ENCODE results near the gene TANGO2.

Gene TANGO2

DNA sequence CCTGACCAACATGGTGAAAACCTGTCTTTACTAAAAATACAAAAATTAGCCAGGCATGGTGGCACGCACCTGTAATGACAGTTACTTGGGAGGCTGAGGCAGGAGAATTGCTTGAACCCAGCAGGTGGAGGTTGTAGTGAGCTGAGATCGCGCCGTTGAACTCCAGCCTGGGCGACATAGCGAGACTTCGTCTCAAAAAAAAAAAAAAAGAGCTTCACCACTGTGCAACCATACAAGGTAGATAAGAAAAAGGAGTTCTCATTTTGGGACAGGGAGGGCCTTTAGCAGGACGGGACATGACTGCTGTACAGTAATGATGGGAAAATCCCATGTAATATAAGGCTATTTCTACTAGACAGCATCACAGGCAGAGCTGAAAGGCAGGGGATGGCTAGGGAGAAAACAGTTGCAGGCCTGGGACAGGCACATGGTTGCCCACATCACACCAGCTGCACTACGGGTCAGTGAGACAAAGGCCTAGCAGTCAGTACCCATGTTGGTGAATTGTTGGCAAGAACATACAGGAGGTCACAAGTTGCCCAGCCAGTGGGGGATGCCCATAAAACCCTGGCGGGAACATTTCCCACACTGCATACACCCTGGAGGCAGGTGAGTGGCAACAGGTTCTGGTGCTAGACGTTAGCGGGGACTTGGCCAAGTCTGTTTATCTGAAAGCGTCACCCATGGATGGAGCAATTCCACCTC, 5.4 kb downstream of the TANGO2 start:
- H2AK5ac ChIP-seq (ENCODE audit: low read depth, low read length) = no peak overlapping the region
- no peaks in the 10 kb centered on the region for H3K9me3 ChIP-seq (replicated peaks in 1 of 2; ENCODE audit: control insufficient read depth in 2 of 2, insufficient read depth in 1 of 2, low read depth in 1 of 2, low read length in 2 of 2)
- no peaks in the 10 kb centered on the region for H3K36me3 ChIP-seq (replicated peaks in 1 of 2; ENCODE audit: control insufficient read depth in 2 of 2, insufficient read depth in 2 of 2, low read length in 2 of 2)
- H3K79me1 ChIP-seq (ENCODE audit: low read depth, low read length) = peaks cover under 1% of the 10 kb centered on the region
- no peak overlapping the region for H4K91ac ChIP-seq (ENCODE audit: low read depth, low read length, poor library complexity)
- no peak overlapping the region for H3K4ac ChIP-seq (ENCODE audit: low read length)
- H3K27ac ChIP-seq (replicated peaks; ENCODE audit: low read length) = no peak overlapping the region
- peaks cover 5 to 9% of the 10 kb centered on the region in 2 donors for H3K4me1 ChIP-seq (ENCODE audit: control insufficient read depth in 2 of 2, insufficient read depth in 1 of 2, low read depth in 1 of 2, low read length in 2 of 2)
- WGBS, 2 donors (ENCODE audit: extremely low coverage in 2 of 2, insufficient read length in 2 of 2, insufficient replicate concordance in 1 of 2) = no CpG with 5 or more reads among the region's 13 CpGs
- peaks cover 0 to 2% (median 0%) of the 10 kb centered on the region in 3 experiments for H3K27me3 ChIP-seq (ENCODE audit: control insufficient read depth in 3 of 3, insufficient read depth in 3 of 3, low read depth in 1 of 3, low read length in 3 of 3)
- no peak overlapping the region for H3K18ac ChIP-seq (ENCODE audit: low read length)
- peak overlapping the region; percentile 65 for H3K23ac ChIP-seq (ENCODE audit: low read depth, low read length, poor library complexity)
- H3K4me3 ChIP-seq (ENCODE audit: low read length in 2 of 2) = no peak overlapping the region
- H2BK12ac ChIP-seq (ENCODE audit: low read length) = no peak overlapping the region
- H2BK120ac ChIP-seq (ENCODE audit: low read depth, low read length) = no peak overlapping the region
- H3K14ac ChIP-seq (ENCODE audit: low read length) = no peak overlapping the region
- no peak for DNase-seq (ENCODE audit: low spot score)
- no peak overlapping the region for H3K9ac ChIP-seq (ENCODE audit: low read depth, low read length, poor library complexity)
- no peak overlapping the region for H2BK15ac ChIP-seq (ENCODE audit: low read length)
- H2AFZ ChIP-seq (ENCODE audit: low read length) = no peak overlapping the region
- no peak overlapping the region for H2BK5ac ChIP-seq (ENCODE audit: low read length)
- no peak overlapping the region for H3K4me2 ChIP-seq (ENCODE audit: insufficient read depth, low read length, poor library complexity, severe bottlenecking)
- H4K8ac ChIP-seq (ENCODE audit: low read depth, low read length) = no peak overlapping the region

DNA sequence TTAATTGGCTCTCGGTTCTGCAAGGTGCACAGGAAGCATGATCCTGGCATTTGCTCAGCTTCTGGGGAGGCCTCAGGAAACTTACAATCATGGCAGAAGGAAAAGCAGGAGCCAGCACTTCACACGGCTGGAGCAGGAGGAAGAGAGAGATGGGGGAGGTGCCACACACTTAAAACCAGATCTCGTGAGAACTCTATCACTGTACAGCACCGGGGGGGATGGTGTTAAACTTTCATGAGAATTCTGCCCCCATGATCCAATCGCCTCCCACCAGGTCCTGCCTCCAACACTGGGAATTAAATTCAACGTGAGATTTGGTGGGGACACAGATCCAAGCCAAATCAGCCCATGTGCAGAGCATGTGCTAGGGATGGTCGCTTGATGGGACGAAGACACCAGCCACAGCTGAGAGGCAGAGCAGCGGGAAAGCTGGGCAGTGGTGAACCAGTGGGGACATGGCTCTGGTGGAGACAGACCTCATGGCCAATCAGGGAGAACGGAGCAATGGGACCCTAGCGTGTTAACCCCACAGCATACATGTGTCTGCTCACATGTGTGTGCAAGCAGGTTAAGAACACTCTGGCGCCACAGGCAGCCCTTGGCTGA, 6.2 kb downstream of the TANGO2 start:
- Histone ChIP-seq H3K36me3 (replicated peaks in 1 of 2; ENCODE audit: control insufficient read depth in 2 of 2, insufficient read depth in 2 of 2, low read length in 2 of 2) (peaks cover 0 to 5% of the 10 kb centered on the region in 2 donors), H3K18ac (ENCODE audit: low read length) (no peak overlapping the region), H2AFZ (ENCODE audit: low read length) (no peak overlapping the region), H3K27me3 (ENCODE audit: control insufficient read depth in 3 of 3, insufficient read depth in 3 of 3, low read depth in 1 of 3, low read length in 3 of 3) (peaks cover 0 to 2% (median 0%) of the 10 kb centered on the region in 3 experiments), H4K91ac (ENCODE audit: low read depth, low read length, poor library complexity) (no peak overlapping the region), H3K23ac (ENCODE audit: low read depth, low read length, poor library complexity) (no peak overlapping the region), H3K4me1 (ENCODE audit: control insufficient read depth in 2 of 2, insufficient read depth in 1 of 2, low read depth in 1 of 2, low read length in 2 of 2) (peaks cover 0 to 2% of the 10 kb centered on the region in 2 donors), H3K4me2 (ENCODE audit: insufficient read depth, low read length, poor library complexity, severe bottlenecking) (no peak overlapping the region), H3K9me3 (replicated peaks in 1 of 2; ENCODE audit: control insufficient read depth in 2 of 2, insufficient read depth in 1 of 2, low read depth in 1 of 2, low read length in 2 of 2) (no peaks in the 10 kb centered on the region), H3K27ac (replicated peaks; ENCODE audit: low read length) (no peak overlapping the region), H2BK15ac (ENCODE audit: low read length) (no peak overlapping the region), H3K79me1 (ENCODE audit: low read depth, low read length) (peaks cover 4% of the 10 kb centered on the region), H4K8ac (ENCODE audit: low read depth, low read length) (no peak overlapping the region), H3K4ac (ENCODE audit: low read length) (no peak overlapping the region), H3K4me3 (ENCODE audit: low read length in 2 of 2) (no peak overlapping the region), H2AK5ac (ENCODE audit: low read depth, low read length) (no peak overlapping the region), H3K14ac (ENCODE audit: low read length) (no peak overlapping the region), H2BK12ac (ENCODE audit: low read length) (no peak overlapping the region), H3K9ac (ENCODE audit: low read depth, low read length, poor library complexity) (no peak overlapping the region), H2BK120ac (ENCODE audit: low read depth, low read length) (no peak overlapping the region), H2BK5ac (ENCODE audit: low read length) (no peak overlapping the region)
- WGBS, 2 donors (ENCODE audit: extremely low coverage in 2 of 2, insufficient read length in 2 of 2, insufficient replicate concordance in 1 of 2) = no CpG with 5 or more reads among the region's 12 CpGs
- no peak for DNase-seq (ENCODE audit: low spot score)

DNA sequence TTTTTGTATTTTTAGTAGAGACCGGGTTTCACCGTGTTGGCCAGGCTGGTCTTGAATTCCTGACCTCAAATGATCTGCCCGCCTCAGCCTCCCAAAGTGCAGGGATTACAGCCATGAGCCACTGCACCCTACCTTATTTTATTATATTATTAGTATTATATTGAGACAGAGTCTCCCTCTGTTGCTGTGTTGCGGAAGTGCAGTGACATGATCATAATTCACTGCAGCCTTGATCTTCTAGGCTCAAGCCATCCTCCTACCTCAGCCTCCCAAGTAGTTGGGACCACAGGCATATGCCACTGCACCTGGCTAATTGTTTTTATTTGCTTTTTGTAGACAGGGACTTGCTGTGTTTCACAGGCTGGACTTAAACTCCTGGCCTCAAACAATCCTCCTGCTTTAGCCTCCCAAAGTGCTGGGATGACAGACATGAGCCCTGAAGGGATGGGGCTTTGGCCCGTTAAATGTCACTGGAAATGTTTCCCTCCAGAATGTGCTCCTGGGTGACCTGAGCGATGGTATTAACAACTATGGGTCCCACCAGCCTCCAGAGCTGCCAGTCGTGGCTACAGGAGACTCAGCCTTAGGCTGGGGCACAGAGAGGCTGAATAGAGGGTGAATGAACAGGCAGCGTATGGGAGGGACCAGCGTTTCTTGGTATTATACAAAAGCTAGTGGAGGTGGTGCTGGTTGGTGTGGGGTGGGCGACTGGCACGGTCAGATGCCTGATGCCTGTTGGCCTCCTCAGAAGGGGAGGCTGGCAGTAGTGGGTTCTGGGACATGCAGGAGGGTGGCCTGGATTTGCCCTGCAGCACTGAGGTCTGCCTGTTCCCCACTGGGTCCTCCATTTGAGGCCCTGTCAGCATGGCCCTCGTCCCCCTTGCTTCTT, 7.3 kb downstream of the TANGO2 start:
- no peak overlapping the region for H3K18ac ChIP-seq (ENCODE audit: low read length)
- peak overlapping the region; percentile 87 for H2BK5ac ChIP-seq (ENCODE audit: low read length)
- H2AFZ ChIP-seq (ENCODE audit: low read length) = no peak overlapping the region
- no peak overlapping the region for H4K91ac ChIP-seq (ENCODE audit: low read depth, low read length, poor library complexity)
- no peak overlapping the region for H2BK120ac ChIP-seq (ENCODE audit: low read depth, low read length)
- H3K4ac ChIP-seq (ENCODE audit: low read length) = peak overlapping the region; percentile 85
- peak overlapping the region; percentile 95 for H3K23ac ChIP-seq (ENCODE audit: low read depth, low read length, poor library complexity)
- WGBS, 2 donors (ENCODE audit: extremely low coverage in 2 of 2, insufficient read length in 2 of 2, insufficient replicate concordance in 1 of 2) = no CpG with 5 or more reads among the region's 12 CpGs
- H4K8ac ChIP-seq (ENCODE audit: low read depth, low read length) = peak overlapping the region; percentile 17
- no peak overlapping the region for H2AK5ac ChIP-seq (ENCODE audit: low read depth, low read length)
- H3K9ac ChIP-seq (ENCODE audit: low read depth, low read length, poor library complexity) = peak overlapping the region; percentile 60
- DNase-seq (ENCODE audit: low spot score) = no peak
- H3K14ac ChIP-seq (ENCODE audit: low read length) = peak overlapping the region; percentile 82
- H3K4me1 ChIP-seq (ENCODE audit: control insufficient read depth in 2 of 2, insufficient read depth in 1 of 2, low read depth in 1 of 2, low read length in 2 of 2) = no peaks in the 10 kb centered on the region
- no peak overlapping the region for H3K4me2 ChIP-seq (ENCODE audit: insufficient read depth, low read length, poor library complexity, severe bottlenecking)
- no peak overlapping the region for H3K27ac ChIP-seq (replicated peaks; ENCODE audit: low read length)
- no peaks in the 10 kb centered on the region for H3K9me3 ChIP-seq (replicated peaks in 1 of 2; ENCODE audit: control insufficient read depth in 2 of 2, insufficient read depth in 1 of 2, low read depth in 1 of 2, low read length in 2 of 2)
- peaks cover 4% of the 10 kb centered on the region for H3K79me1 ChIP-seq (ENCODE audit: low read depth, low read length)
- H3K4me3 ChIP-seq (ENCODE audit: low read length in 2 of 2) = no peak overlapping the region
- H3K36me3 ChIP-seq (replicated peaks in 1 of 2; ENCODE audit: control insufficient read depth in 2 of 2, insufficient read depth in 2 of 2, low read length in 2 of 2) = peaks cover 0 to 8% of the 10 kb centered on the region in 2 donors
- H2BK15ac ChIP-seq (ENCODE audit: low read length) = no peak overlapping the region
- peak overlapping the region; percentile 73 for H2BK12ac ChIP-seq (ENCODE audit: low read length)
- H3K27me3 ChIP-seq (ENCODE audit: control insufficient read depth in 3 of 3, insufficient read depth in 3 of 3, low read depth in 1 of 3, low read length in 3 of 3) = peaks cover 0 to 2% (median 0%) of the 10 kb centered on the region in 3 experiments
